Subcutaneous abdominal adipose tissue (tissue), 5 donors: ENCODE results near the gene CACNA1G.

Experiments used
- H3K27ac ChIP-seq: one replicate; pipeline ENCODE4 v1.7.0; 2013; ENCODE audit warnings: low read depth, mild to moderate bottlenecking, inconsistent platforms, low read length, moderate library complexity
- H3K27me3 ChIP-seq, 5 donors: one replicate each; pipeline ENCODE4 v1.7.0; 2013; ENCODE audit warnings: low read length in 5 of 5, inconsistent platforms in 1 of 5; ENCODE audit not compliant: control insufficient read depth in 5 of 5, insufficient read depth in 4 of 5
- H3K36me3 ChIP-seq, 5 donors: one replicate each; pipeline ENCODE4 v1.7.0; 2013; ENCODE audit warnings: low read length in 5 of 5; ENCODE audit not compliant: control insufficient read depth in 5 of 5, insufficient read depth in 5 of 5
- H3K4me1 ChIP-seq, 5 donors: one replicate each; pipeline ENCODE4 v1.7.0; 2013; ENCODE audit warnings: low read length in 5 of 5, mild to moderate bottlenecking in 3 of 5, moderate library complexity in 1 of 5; ENCODE audit not compliant: control insufficient read depth in 5 of 5, insufficient read depth in 5 of 5
- H3K4me3 ChIP-seq, 5 donors: one replicate each; pipeline ENCODE4 v1.7.0; 2013; ENCODE audit warnings: low read length in 5 of 5, low read depth in 1 of 5
- H3K9ac ChIP-seq, 5 donors: one replicate each; pipeline ENCODE4 v1.7.0; 2013; ENCODE audit warnings: low read length in 5 of 5, mild to moderate bottlenecking in 4 of 5, moderate library complexity in 3 of 5
- H3K9me3 ChIP-seq, 5 donors: one replicate each; pipeline ENCODE4 v1.7.0; 2013; ENCODE audit warnings: low read length in 5 of 5; ENCODE audit not compliant: control insufficient read depth in 5 of 5
- donor health status: healthy.
- donor health status: healthy.
- donor health status: healthy.
- donor health status: healthy.
- donor health status: healthy.

CACNA1G gene

GRCh38 chr17:50672071-50672470 lies 111.6 kb downstream of the CACNA1G start:
- no peak overlapping the region for H3K4me3 ChIP-seq
- no peak overlapping the region for H3K27ac ChIP-seq
- H3K4me1 ChIP-seq = peaks cover 0 to 9% (median 4%) of the 10 kb centered on the region in 5 donors
- H3K36me3 ChIP-seq = no peaks in the 10 kb centered on the region
- no peaks in the 10 kb centered on the region for H3K9me3 ChIP-seq
- H3K9ac ChIP-seq = no peak overlapping the region
- no peaks in the 10 kb centered on the region for H3K27me3 ChIP-seq

DNA sequence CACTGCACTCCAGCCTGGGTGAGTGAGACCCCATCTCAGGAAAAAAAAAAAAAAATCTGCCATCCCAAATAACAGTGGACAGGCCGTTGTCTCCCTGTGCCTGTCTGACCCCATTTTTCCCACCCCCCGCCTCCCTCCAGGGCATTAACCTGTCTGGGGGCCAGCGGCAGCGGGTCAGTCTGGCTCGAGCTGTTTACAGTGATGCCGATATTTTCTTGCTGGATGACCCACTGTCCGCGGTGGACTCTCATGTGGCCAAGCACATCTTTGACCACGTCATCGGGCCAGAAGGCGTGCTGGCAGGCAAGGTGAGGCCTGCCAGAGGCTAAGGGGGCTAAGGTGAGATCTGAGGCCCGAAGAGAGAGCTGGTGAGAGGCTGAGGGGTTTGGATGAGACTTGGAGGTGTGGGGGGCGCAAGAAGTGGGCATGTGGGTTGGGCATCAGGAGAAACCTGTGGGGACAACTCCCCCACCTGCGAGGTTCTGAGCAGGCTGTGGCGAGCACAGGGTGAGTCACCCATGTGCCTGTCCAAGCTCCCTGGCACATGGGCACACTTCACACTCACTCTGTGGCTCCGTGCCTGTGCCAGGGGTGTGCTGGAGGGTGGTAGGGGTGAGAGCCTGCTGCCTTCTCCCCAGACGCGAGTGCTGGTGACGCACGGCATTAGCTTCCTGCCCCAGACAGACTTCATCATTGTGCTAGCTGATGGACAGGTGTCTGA lies 112.5 kb downstream of the CACNA1G start:
- Histone ChIP-seq H3K4me3 (no peak overlapping the region), H3K9ac (no peak overlapping the region), H3K36me3 (no peaks in the 10 kb centered on the region), H3K9me3 (no peaks in the 10 kb centered on the region), H3K4me1 (peaks cover 0 to 9% (median 4%) of the 10 kb centered on the region in 5 donors), H3K27me3 (no peaks in the 10 kb centered on the region), H3K27ac (no peak overlapping the region)

- Histone ChIP-seq H3K27ac (no peak overlapping the region), H3K36me3 (no peaks in the 10 kb centered on the region), H3K9me3 (no peaks in the 10 kb centered on the region), H3K9ac (no peak overlapping the region), H3K27me3 (no peaks in the 10 kb centered on the region), H3K4me3 (no peak overlapping the region), H3K4me1 (peaks cover 0 to 4% (median 3%) of the 10 kb centered on the region in 5 donors)
Observed at GRCh38 chr17:50675190-50675589, 114.7 kb downstream of the CACNA1G start.

- Histone ChIP-seq H3K36me3 (no peaks in the 10 kb centered on the region), H3K27me3 (no peaks in the 10 kb centered on the region), H3K27ac (no peak overlapping the region), H3K4me1 (peaks cover 0 to 7% (median 3%) of the 10 kb centered on the region in 5 donors), H3K4me3 (no peak overlapping the region), H3K9ac (no peak overlapping the region), H3K9me3 (no peaks in the 10 kb centered on the region)
Observed at GRCh38 chr17:50675627-50676026, 115.1 kb downstream of the CACNA1G start.

- Histone ChIP-seq H3K9ac (no peak overlapping the region), H3K36me3 (no peaks in the 10 kb centered on the region), H3K9me3 (no peaks in the 10 kb centered on the region), H3K4me3 (no peak overlapping the region), H3K27me3 (no peaks in the 10 kb centered on the region), H3K4me1 (peaks cover 0 to 9% (median 4%) of the 10 kb centered on the region in 5 donors), H3K27ac (no peak overlapping the region)
Observed at GRCh38 chr17:50676065-50676975, 115.8 kb downstream of the CACNA1G start.
